ENCODE measurements around the gene MYH9.

DNA sequence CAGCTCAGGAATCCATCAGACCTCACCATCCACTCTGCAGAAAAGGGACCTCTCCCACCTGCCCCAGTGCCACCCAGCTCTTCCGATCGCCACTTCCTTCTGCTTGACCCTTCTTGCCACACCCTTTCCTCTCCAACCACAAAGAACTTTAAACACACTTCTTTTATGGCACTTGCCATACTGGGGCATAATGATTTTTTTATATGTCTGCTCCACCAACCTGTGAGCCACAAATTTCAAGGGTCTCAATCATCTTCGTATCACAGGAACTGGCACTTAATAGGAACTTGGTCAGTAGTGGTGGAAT lies 11.7 kb upstream of the MYH9 start:
- TF ChIP-seq, protein P1, sequence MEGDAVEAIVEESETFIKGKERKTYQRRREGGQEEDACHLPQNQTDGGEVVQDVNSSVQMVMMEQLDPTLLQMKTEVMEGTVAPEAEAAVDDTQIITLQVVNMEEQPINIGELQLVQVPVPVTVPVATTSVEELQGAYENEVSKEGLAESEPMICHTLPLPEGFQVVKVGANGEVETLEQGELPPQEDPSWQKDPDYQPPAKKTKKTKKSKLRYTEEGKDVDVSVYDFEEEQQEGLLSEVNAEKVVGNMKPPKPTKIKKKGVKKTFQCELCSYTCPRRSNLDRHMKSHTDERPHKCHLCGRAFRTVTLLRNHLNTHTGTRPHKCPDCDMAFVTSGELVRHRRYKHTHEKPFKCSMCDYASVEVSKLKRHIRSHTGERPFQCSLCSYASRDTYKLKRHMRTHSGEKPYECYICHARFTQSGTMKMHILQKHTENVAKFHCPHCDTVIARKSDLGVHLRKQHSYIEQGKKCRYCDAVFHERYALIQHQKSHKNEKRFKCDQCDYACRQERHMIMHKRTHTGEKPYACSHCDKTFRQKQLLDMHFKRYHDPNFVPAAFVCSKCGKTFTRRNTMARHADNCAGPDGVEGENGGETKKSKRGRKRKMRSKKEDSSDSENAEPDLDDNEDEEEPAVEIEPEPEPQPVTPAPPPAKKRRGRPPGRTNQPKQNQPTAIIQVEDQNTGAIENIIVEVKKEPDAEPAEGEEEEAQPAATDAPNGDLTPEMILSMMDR (IDR thresholded peaks at IDR 0.05): no peak
- TF ChIP-seq POLR2A (IDR thresholded peaks at IDR 0.05): no peak
- TF ChIP-seq EP300 (IDR thresholded peaks at IDR 0.05): no peak
